Common myeloid progenitor, CD34-positive (primary cell): ENCODE data around the gene CDC42SE1. TPM values are rescaled to one million over a fixed set of nuclear protein-coding genes. Genes with fewer than 3 reads are reported as not detected.
A peak's percentile ranks its signal among the peaks of the same experiment; 100 is the strongest.
"Not testable (repeated sequence)": the region's sequence is repeated elsewhere in the genome, so short reads cannot be mapped to it uniquely, and the experiment has no call there.

Experiments used
- CTCF ChIA-PET: fragments of 350-600 bp; sonication (Branson Sonifier 250); formaldehyde crosslinking; loops from one replicate; lab custom pipeline; 2021; ENCODE audit warnings: antibody characterized with exemption; lab: Charles Lee
- POLR2A ChIA-PET: fragments of 350-600 bp; sonication (Branson Sonifier 250); formaldehyde crosslinking; loops from one replicate; lab custom pipeline; 2021; ENCODE audit warnings: antibody characterized with exemption; lab: Charles Lee
- DNase-seq, 3 donors: peaks; one replicate each; pipeline versions ENCODE4 v3.0.0 to v3.0.0-alpha.2; 2013
- H3K27ac ChIP-seq, 2 experiments: 1 replicate in 1 of 2; 2 replicates in 1 of 2; pipeline ENCODE4 v1.7.0; 2013; ENCODE audit warnings: inconsistent platforms in 2 of 2, low read length in 2 of 2, mild to moderate bottlenecking in 2 of 2, low read depth in 1 of 2, moderate library complexity in 1 of 2; ENCODE audit not compliant: severe bottlenecking in 2 of 2, insufficient read depth in 1 of 2, poor library complexity in 1 of 2
- H3K27me3 ChIP-seq, 5 experiments: replicated peaks in 2 of 5; 1 replicate in 3 of 5; 2 replicates in 2 of 5; pipeline versions ENCODE4 v1.6.1 to v1.7.0; 2013; ENCODE audit warnings: low read length in 4 of 5, mild to moderate bottlenecking in 2 of 5, moderate library complexity in 2 of 5, inconsistent platforms in 1 of 5; ENCODE audit not compliant: insufficient read depth in 5 of 5, control insufficient read depth in 4 of 5
- H3K36me3 ChIP-seq, 4 experiments: 1 replicate in 2 of 4; 2 replicates in 2 of 4; pipeline versions ENCODE4 v1.6.1 to v1.7.0; 2013; ENCODE audit warnings: low read length in 3 of 4, control low read depth in 1 of 4, mild to moderate bottlenecking in 1 of 4; ENCODE audit not compliant: control insufficient read depth in 4 of 4, insufficient read depth in 4 of 4
- H3K4me1 ChIP-seq, 4 experiments: 1 replicate in 3 of 4; 2 replicates in 1 of 4; pipeline versions ENCODE4 v1.6.1 to v1.7.1; 2013; ENCODE audit warnings: low read length in 3 of 4, mild to moderate bottlenecking in 3 of 4, control low read depth in 1 of 4, inconsistent platforms in 1 of 4, moderate library complexity in 1 of 4; ENCODE audit not compliant: control insufficient read depth in 4 of 4, insufficient read depth in 4 of 4; ENCODE audit errors: control extremely low read depth in 1 of 4
- H3K4me3 ChIP-seq, 7 experiments: 1 replicate in 4 of 7; 2 replicates in 3 of 7; pipeline versions ENCODE4 v1.5.1 to v1.7.0; 2013; ENCODE audit warnings: mild to moderate bottlenecking in 7 of 7, low read length in 6 of 7, moderate library complexity in 6 of 7, inconsistent platforms in 2 of 7, low read depth in 2 of 7, control low read depth in 1 of 7; ENCODE audit not compliant: insufficient read depth in 4 of 7, control insufficient read depth in 1 of 7; ENCODE audit errors: extremely low read depth in 1 of 7
- H3K9me3 ChIP-seq, 5 experiments: 1 replicate in 4 of 5; 2 replicates in 1 of 5; pipeline versions ENCODE4 v1.6.1 to v1.7.1; 2013; ENCODE audit warnings: low read length in 4 of 5, mild to moderate bottlenecking in 2 of 5, inconsistent platforms in 1 of 5, low read depth in 1 of 5, moderate library complexity in 1 of 5; ENCODE audit not compliant: control insufficient read depth in 4 of 5, insufficient read depth in 2 of 5; ENCODE audit errors: control extremely low read depth in 1 of 5
- WGBS: methylation state at CpG from one replicate; pipeline ENCODE4 v1.1.5; 2013; ENCODE audit not compliant: insufficient coverage; 5-methylcytosine and 5-hydroxymethylcytosine counted together
- polyA plus RNA-seq: library from polyadenylated mRNA; unstranded; fragments of 120-200 nt; gene quantifications from one replicate; pipeline ENCODE4 v1.2.1, GENCODE V29; 2013

The CDC42SE1 gene, protein sequence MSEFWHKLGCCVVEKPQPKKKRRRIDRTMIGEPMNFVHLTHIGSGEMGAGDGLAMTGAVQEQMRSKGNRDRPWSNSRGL
- 120 TPM for polyA plus RNA-seq

DNA sequence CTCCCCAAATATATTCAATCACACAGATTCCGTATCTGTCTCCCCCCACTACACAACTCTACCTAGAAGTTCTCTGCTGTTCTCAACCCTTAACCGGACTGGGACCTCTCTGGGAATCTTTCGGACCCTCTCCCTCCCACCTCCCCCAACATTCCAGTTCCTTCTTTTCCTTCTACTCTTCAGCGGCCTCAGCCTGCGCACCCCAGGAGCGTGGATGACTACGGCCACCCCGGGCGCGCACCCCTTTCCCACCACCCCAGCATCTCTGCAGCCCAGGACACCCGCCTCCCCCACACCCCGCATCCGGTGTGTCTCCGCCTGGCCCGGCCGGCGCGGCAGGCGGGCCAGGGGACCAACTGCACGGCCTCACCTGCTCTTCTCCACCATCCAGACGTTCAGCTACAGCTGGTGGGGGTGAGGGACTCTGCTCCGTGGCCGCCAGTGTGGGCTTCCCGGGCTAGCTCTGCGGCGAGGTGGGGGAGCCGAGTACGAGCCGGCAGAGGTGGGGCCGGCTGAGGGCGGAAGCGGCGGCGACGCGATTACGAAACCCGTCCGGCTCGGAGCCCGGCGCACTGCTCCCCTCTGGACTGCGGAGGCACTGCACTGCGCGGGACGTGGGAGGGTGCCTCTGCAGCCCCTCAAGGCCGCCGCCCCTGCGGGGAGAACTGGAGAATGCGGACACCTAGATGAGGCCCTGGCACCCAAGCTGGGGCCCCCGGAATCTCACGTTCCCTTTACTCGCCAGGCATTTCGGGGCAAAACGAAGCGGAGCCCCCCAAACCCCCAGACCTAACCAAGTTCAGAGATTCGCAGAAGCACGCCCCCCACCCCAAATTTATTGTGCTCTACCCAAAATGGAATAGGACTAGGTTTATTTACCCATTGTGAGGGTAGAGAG is at the start of gene CDC42SE1:
Gene CDC42SE1, minus strand, starts transcription at position 514 of the 898 bp plus-strand sequence. CDS start 3,892 bp downstream, outside the sequence.
- Histone ChIP-seq H3K36me3 (peaks cover 3 to 27% (median 11%) of the 10 kb centered on the region in 4 experiments), H3K4me3 (peak within 1 kb of the TSS; percentile 66 to 98 (median 95)), H3K27me3 (no peaks in the 10 kb centered on the region), H3K27ac (peak within 1 kb of the TSS; percentile 79 to 93), H3K9me3 (no peaks in the 10 kb centered on the region), H3K4me1 (peaks cover 18 to 60% (median 53%) of the 10 kb centered on the region in 4 experiments)
- CTCF ChIA-PET: interaction anchor here (0.8 to 7.6 kb wide), 10 partner anchors 8 to 101 kb away, joined by 3 to 59 read pairs (median 7); partner anchors contain the start of genes C1orf56, GABPB2 and MINDY1
- POLR2A ChIA-PET: interaction anchor here (0.7 to 3.6 kb wide), 6 partner anchors 8 to 52 kb away, joined by 3 to 19 read pairs (median 4); partner anchors contain the start of genes BNIPL, C1orf56, GABPB2 and MINDY1
- under 1% methylated on average over 44 of the region's 58 CpGs for WGBS
- peak; percentile 92 to 96 (median 94) for DNase-seq

GRCh38 chr1:151108331-151108730 is 48.9 kb upstream of the CDC42SE1 start:
- no peaks in the 10 kb centered on the region for H3K27me3 ChIP-seq
- 90% methylated on average over 5 of the region's 5 CpGs for WGBS
- POLR2A ChIA-PET: no interaction called here
- no peaks in the 10 kb centered on the region for H3K36me3 ChIP-seq
- H3K4me1 ChIP-seq: no peaks in the 10 kb centered on the region
- no peak for DNase-seq
- H3K4me3 ChIP-seq: no peak overlapping the region
- CTCF ChIA-PET: interaction anchor here (0.7 kb wide), 1 partner anchor 47 kb away, joined by 3 read pairs; no protein-coding TSS in a partner anchor
- no peak overlapping the region for H3K27ac ChIP-seq
- H3K9me3 ChIP-seq: no peaks in the 10 kb centered on the region

DNA sequence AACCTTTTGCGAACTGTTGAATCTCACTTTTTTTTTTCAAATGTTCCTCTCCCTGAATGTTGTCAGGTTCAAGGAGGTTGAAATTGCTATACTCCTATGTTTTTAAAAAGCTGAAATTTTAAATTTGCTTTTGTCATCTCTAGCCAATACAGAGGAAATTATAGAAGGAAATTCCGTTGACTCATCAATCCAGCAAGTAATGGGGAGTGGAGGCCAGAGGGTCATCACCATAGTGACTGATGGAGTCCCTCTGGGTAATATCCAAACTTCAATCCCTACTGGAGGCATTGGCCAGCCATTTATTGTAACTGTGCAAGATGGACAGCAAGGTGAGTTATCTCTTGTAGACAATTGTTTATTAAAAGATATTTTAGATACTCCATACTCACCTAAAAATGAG is 47.5 kb upstream of the CDC42SE1 start:
- H3K27ac ChIP-seq: no peak overlapping the region
- POLR2A ChIA-PET: interaction anchor here (0.9 kb wide), 1 partner anchor 10 kb away, joined by 3 read pairs; no protein-coding TSS in a partner anchor
- no peaks in the 10 kb centered on the region for H3K36me3 ChIP-seq
- CTCF ChIA-PET: interaction anchor here (0.6 to 0.7 kb wide), 2 partner anchors 15 to 50 kb away, joined by 3 read pairs; partner anchors contain the start of gene TNFAIP8L2
- no peak for DNase-seq
- no peak overlapping the region for H3K4me3 ChIP-seq
- no peaks in the 10 kb centered on the region for H3K27me3 ChIP-seq
- H3K9me3 ChIP-seq: no peaks in the 10 kb centered on the region
- no peaks in the 10 kb centered on the region for H3K4me1 ChIP-seq
- 80% methylated on average over 1 of the region's 2 CpGs for WGBS

DNA sequence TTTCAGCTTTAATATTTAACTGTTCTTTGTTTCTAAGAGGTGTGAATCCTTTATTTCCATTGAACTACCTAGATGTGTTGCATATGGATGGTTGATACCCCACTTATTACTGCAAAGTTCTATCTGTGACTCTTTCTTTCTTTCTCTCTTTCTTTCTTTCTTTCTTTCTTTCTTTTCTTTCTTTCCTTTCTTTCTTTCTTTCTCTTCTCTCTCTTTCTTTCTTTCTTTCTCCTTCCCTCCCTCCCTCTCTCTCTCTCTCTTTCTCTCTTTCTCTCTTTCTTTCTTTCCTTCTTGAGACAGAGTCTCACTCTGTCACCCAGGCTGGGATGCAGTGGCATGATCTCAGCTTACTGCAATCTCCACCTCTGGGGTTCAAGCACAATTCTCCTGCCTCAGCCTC is 45.2 kb upstream of the CDC42SE1 start:
- Histone ChIP-seq H3K4me3 (no peak overlapping the region), H3K27ac (no peak overlapping the region), H3K9me3 (no peaks in the 10 kb centered on the region), H3K4me1 (no peaks in the 10 kb centered on the region), H3K36me3 (no peaks in the 10 kb centered on the region), H3K27me3 (no peaks in the 10 kb centered on the region)
- no peak for DNase-seq
- POLR2A ChIA-PET: no interaction called here
- CTCF ChIA-PET: interaction anchor here (2.0 to 10.5 kb wide), 3 partner anchors 8 to 51 kb away, joined by 8 to 135 read pairs (median 9); partner anchors contain the start of gene TNFAIP8L2

GRCh38 chr1:151098126-151098525 is 38.7 kb upstream of the CDC42SE1 start:
- POLR2A ChIA-PET: no interaction called here
- Histone ChIP-seq H3K36me3 (peaks cover 0 to 2% (median 0%) of the 10 kb centered on the region in 4 experiments), H3K27ac (no peak overlapping the region), H3K9me3 (no peaks in the 10 kb centered on the region), H3K27me3 (no peaks in the 10 kb centered on the region), H3K4me1 (no peaks in the 10 kb centered on the region), H3K4me3 (no peak overlapping the region)
- DNase-seq: no peak
- WGBS: 100% methylated on average over 1 of the region's 1 CpG
- CTCF ChIA-PET: interaction anchor here (1.2 to 10.5 kb wide), 2 partner anchors 9 to 57 kb away, joined by 3 to 135 read pairs; partner anchors contain the start of gene TNFAIP8L2

- POLR2A ChIA-PET, DNase-seq, H3K36me3 ChIP-seq, H3K9me3 ChIP-seq, H3K27me3 ChIP-seq, H3K27ac ChIP-seq, H3K4me1 ChIP-seq, H3K4me3 ChIP-seq: not testable (repeated sequence)
- WGBS: 98% methylated on average over 6 of the region's 6 CpGs
- CTCF ChIA-PET: interaction anchor here (0.7 to 10.5 kb wide), 7 partner anchors 8 to 95 kb away, joined by 3 to 135 read pairs (median 3); partner anchors contain the start of gene TNFAIP8L2
Measured at GRCh38 chr1:151097426-151097825, 38.0 kb upstream of the CDC42SE1 start.
